HG03097 (cell line): ENCODE data around the gene ADAMTS6.

Source experiments
- ATAC-seq: cut with Tn5 transposase; IDR thresholded peaks from one replicate; pipeline ENCODE4 v1.9.1; 2021; ENCODE audit not compliant: unreplicated experiment, low FRiP score

The ADAMTS6 gene

GRCh38 chr5:65157906-65158603 is 323.7 kb downstream of the ADAMTS6 start:
- no peak for ATAC-seq

- ATAC-seq: no peak
Observed at GRCh38 chr5:65156933-65157332, 324.8 kb downstream of the ADAMTS6 start.

GRCh38 chr5:65152131-65152530 is 329.6 kb downstream of the ADAMTS6 start:
- ATAC-seq: no peak

GRCh38 chr5:65151614-65152013 is 330.1 kb downstream of the ADAMTS6 start:
- ATAC-seq: no peak

- ATAC-seq: no peak
Observed at GRCh38 chr5:65150599-65151304, 331.0 kb downstream of the ADAMTS6 start.

- no peak for ATAC-seq
Observed at GRCh38 chr5:65149827-65150226, 331.9 kb downstream of the ADAMTS6 start.

GRCh38 chr5:65144136-65144871 is 337.4 kb downstream of the ADAMTS6 start:
- no peak for ATAC-seq

GRCh38 chr5:65142511-65143011 is 339.2 kb downstream of the ADAMTS6 start:
- no peak for ATAC-seq

GRCh38 chr5:65142016-65142415 is 339.7 kb downstream of the ADAMTS6 start:
- no peak for ATAC-seq

- no peak for ATAC-seq
Observed at GRCh38 chr5:65141493-65141892, 340.2 kb downstream of the ADAMTS6 start.

- ATAC-seq: no peak
Observed at GRCh38 chr5:65137631-65138030, 344.1 kb downstream of the ADAMTS6 start.

- no peak for ATAC-seq
Observed at GRCh38 chr5:65133477-65134110, 348.1 kb downstream of the ADAMTS6 start.

GRCh38 chr5:65132386-65132785 is 349.3 kb downstream of the ADAMTS6 start:
- ATAC-seq: no peak

- no peak for ATAC-seq
Observed at GRCh38 chr5:65128226-65128625, 353.5 kb downstream of the ADAMTS6 start.

GRCh38 chr5:65127161-65127901 is 354.4 kb downstream of the ADAMTS6 start:
- no peak for ATAC-seq

- ATAC-seq: no peak
Observed at GRCh38 chr5:65126542-65127069, 355.1 kb downstream of the ADAMTS6 start.

- ATAC-seq: no peak
Observed at GRCh38 chr5:65125591-65126541, 355.9 kb downstream of the ADAMTS6 start.

- ATAC-seq: no peak
Observed at GRCh38 chr5:65121880-65122436, 359.8 kb downstream of the ADAMTS6 start.
